PC-9 (cell line): Measurements from ENCODE around the gene MPST. TPM values are rescaled to one million over a fixed set of nuclear protein-coding genes. Genes with fewer than 3 reads are reported as not detected.

Experiments used
- BruUV-seq: library from RNA; stranded (reverse); fragments of 400-500 nt; replicated peaks from 2 replicates; lab custom pipeline; 2021; lab: Mats Ljungman, UMichigan
- CTCF ChIA-PET: fragments of 300-600 bp; sonication (Branson Sonifier 250); formaldehyde crosslinking; loops from one replicate; lab custom pipeline; 2022; ENCODE audit warnings: antibody characterized with exemption; lab: Charles Lee
- POLR2A ChIA-PET: fragments of 300-600 bp; sonication (Branson Sonifier 250); formaldehyde crosslinking; loops from one replicate; lab custom pipeline; 2022; ENCODE audit warnings: antibody characterized with exemption; ENCODE audit not compliant: unreplicated experiment; lab: Charles Lee
- DNase-seq, 2 experiments: peaks; one replicate each; pipeline versions ENCODE4 v3.0.0 to v3.0.0-alpha.2; 2015 to 2022; ENCODE audit warnings: mixed read lengths in 1 of 2
- H2AFZ ChIP-seq: fragments of 200-600 bp; sonication (generic); 2 replicates; pipeline ENCODE4 v1.8.1; 2017; ENCODE audit warnings: antibody characterized with exemption
- H3F3A ChIP-seq: fragments of 200-600 bp; sonication (generic); 2 replicates; pipeline ENCODE4 v1.8.1; 2017; ENCODE audit warnings: antibody characterized with exemption, mild to moderate bottlenecking, low read depth; ENCODE audit not compliant: insufficient read depth
- H3K27ac ChIP-seq: fragments of 200-600 bp; sonication (generic); 2 replicates; pipeline ENCODE4 v1.6.1; 2016; ENCODE audit warnings: mixed run types
- H3K27me3 ChIP-seq: fragments of 200-600 bp; sonication (generic); 2 replicates; pipeline ENCODE4 v1.6.1; 2016; ENCODE audit warnings: low read depth, mixed run types; ENCODE audit not compliant: insufficient read depth
- H3K36me3 ChIP-seq: fragments of 200-600 bp; sonication (generic); 2 replicates; pipeline ENCODE4 v1.6.1; 2016; ENCODE audit warnings: low read depth, mixed run types
- H3K4me1 ChIP-seq: fragments of 200-600 bp; sonication (generic); replicated peaks from 2 replicates; pipeline ENCODE4 v1.6.1; 2016; ENCODE audit warnings: mixed run types; ENCODE audit not compliant: insufficient read depth
- H3K4me2 ChIP-seq: fragments of 200-600 bp; sonication (generic); 2 replicates; pipeline ENCODE4 v1.6.1; 2017; ENCODE audit warnings: mixed run types
- H3K4me3 ChIP-seq: fragments of 200-600 bp; sonication (generic); 2 replicates; pipeline ENCODE4 v1.6.1; 2016; ENCODE audit warnings: mixed run types
- H3K79me2 ChIP-seq: fragments of 200-600 bp; sonication (generic); 2 replicates; pipeline ENCODE4 v1.6.1; 2017; ENCODE audit warnings: low read depth, mixed run types
- H3K9me2 ChIP-seq: fragments of 200-600 bp; sonication (generic); 2 replicates; pipeline ENCODE4 v1.8.1; 2017; ENCODE audit warnings: mild to moderate bottlenecking; ENCODE audit not compliant: insufficient read depth
- H3K9me3 ChIP-seq: fragments of 200-600 bp; sonication (generic); 2 replicates; pipeline ENCODE4 v1.8.1; 2016; ENCODE audit warnings: low read depth; ENCODE audit not compliant: insufficient read depth
- H4K20me1 ChIP-seq: fragments of 200-600 bp; sonication (generic); 2 replicates; pipeline ENCODE4 v1.8.1; 2017; ENCODE audit not compliant: insufficient read depth
- EZH2 ChIP-seq: fragments of 200-600 bp; sonication (generic); IDR thresholded peaks from 2 replicates; pipeline ENCODE4 v1.8.0; 2017; ENCODE audit warnings: antibody characterized with exemption, low read depth
- intact Hi-C: fragments of 100-400 bp; cut with micrococcal nuclease; formaldehyde crosslinking; loops from one replicate; pipeline ENCODE4 v1.10.0; 2022; ENCODE audit not compliant: unreplicated experiment
- total RNA-seq: library from RNA; stranded (reverse); gene quantifications from 2 replicates; pipeline ENCODE4 v1.2.3, GENCODE V29; 2021
- TF ChIP-seq, protein P1 (sequence below): fragments of 200-600 bp; sonication (generic); conservative IDR thresholded peaks from 2 replicates; pipeline ENCODE4 v1.6.1; 2017; ENCODE audit warnings: mixed run types, antibody characterized with exemption, mild to moderate bottlenecking, moderate library complexity

The MPST gene
- total RNA-seq, 1 experiment from 2014 or later: 75.9 TPM

GRCh38 chr22:37075822-37076433, 56.4 kb downstream of the MPST start:
- H3K27me3 ChIP-seq: peaks cover 54% of the 10 kb centered on the region
- TF ChIP-seq, protein P1, sequence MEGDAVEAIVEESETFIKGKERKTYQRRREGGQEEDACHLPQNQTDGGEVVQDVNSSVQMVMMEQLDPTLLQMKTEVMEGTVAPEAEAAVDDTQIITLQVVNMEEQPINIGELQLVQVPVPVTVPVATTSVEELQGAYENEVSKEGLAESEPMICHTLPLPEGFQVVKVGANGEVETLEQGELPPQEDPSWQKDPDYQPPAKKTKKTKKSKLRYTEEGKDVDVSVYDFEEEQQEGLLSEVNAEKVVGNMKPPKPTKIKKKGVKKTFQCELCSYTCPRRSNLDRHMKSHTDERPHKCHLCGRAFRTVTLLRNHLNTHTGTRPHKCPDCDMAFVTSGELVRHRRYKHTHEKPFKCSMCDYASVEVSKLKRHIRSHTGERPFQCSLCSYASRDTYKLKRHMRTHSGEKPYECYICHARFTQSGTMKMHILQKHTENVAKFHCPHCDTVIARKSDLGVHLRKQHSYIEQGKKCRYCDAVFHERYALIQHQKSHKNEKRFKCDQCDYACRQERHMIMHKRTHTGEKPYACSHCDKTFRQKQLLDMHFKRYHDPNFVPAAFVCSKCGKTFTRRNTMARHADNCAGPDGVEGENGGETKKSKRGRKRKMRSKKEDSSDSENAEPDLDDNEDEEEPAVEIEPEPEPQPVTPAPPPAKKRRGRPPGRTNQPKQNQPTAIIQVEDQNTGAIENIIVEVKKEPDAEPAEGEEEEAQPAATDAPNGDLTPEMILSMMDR: no peak
- no peak for TF ChIP-seq EZH2
- DNase-seq: no peak
- H3K36me3 ChIP-seq: no peaks in the 10 kb centered on the region
- no TSS peak for BruUV-seq
- ChIA-PET CTCF (interaction anchor here (0.6 kb wide), 1 partner anchor 97 kb away, joined by 3 read pairs; no protein-coding TSS in a partner anchor), POLR2A (interaction anchor here (0.5 to 0.6 kb wide), 3 partner anchors 15 to 562 kb away, joined by 3 to 5 read pairs (median 3); no protein-coding TSS in a partner anchor)
- no peaks in the 10 kb centered on the region for H3K9me3 ChIP-seq
- no peak overlapping the region for H2AFZ ChIP-seq
- no peaks in the 10 kb centered on the region for H3K9me2 ChIP-seq
- H3K4me1 ChIP-seq: no peaks in the 10 kb centered on the region
- no peaks in the 10 kb centered on the region for H3K79me2 ChIP-seq
- no peak overlapping the region for H3K4me2 ChIP-seq
- H4K20me1 ChIP-seq: no peaks in the 10 kb centered on the region
- no peak overlapping the region for H3K4me3 ChIP-seq
- intact Hi-C loops: loop anchor here (1.0 to 5.0 kb wide), 3 partner anchors 181 to 381 kb away; no protein-coding TSS in a partner anchor
- H3K27ac ChIP-seq: no peak overlapping the region
- H3F3A ChIP-seq: no peaks in the 10 kb centered on the region

DNA sequence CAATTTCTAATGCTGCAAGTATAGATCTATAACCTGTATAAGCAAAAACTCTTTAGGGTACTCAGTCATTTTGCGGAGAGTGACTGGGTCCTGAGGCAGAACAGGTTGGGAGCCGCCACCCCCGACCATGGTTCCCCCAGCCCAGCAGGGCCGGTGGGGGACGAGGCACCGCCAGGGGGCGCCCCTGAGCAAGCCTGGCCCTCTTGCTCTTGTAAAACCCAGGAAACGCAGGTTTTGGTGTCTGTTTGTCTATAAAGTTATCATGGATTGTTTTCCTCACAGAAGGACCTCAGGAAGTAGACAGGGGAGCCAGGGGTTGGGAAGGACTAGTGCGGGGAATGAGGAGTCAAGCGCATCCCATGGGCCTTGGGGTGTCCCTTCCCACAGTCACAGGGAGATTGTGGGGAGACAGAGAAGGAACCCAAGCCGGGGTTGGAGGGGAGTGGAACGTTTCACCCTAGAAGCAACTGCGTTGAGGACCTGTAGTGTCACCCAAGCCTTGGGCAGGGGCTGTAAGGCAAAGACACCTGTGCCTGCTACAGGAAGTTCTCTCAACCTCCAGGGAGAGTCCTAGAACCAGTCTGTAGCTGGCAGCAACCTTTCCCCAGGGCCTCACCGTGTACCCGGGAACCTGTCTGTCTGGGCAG, 58.4 kb downstream of the MPST start:
- no peaks in the 10 kb centered on the region for H3K4me1 ChIP-seq
- no peaks in the 10 kb centered on the region for H3K36me3 ChIP-seq
- peak in 1 of 2 experiments; percentile 74 for DNase-seq
- H3F3A ChIP-seq: no peaks in the 10 kb centered on the region
- ChIA-PET CTCF (interaction anchor here (0.8 kb wide), 1 partner anchor 102 kb away, joined by 3 read pairs; no protein-coding TSS in a partner anchor), POLR2A (no interaction called here)
- no peak overlapping the region for H3K27ac ChIP-seq
- H3K27me3 ChIP-seq: peaks cover 43% of the 10 kb centered on the region
- H3K4me2 ChIP-seq: no peak overlapping the region
- no peak for TF ChIP-seq EZH2
- TF ChIP-seq, protein P1: peak; percentile 100
- no TSS peak for BruUV-seq
- intact Hi-C loops: loop anchor here (1.0 to 5.0 kb wide), 3 partner anchors 88 to 379 kb away; no protein-coding TSS in a partner anchor
- no peak overlapping the region for H3K4me3 ChIP-seq
- H3K9me3 ChIP-seq: no peaks in the 10 kb centered on the region
- H3K79me2 ChIP-seq: no peaks in the 10 kb centered on the region
- no peak overlapping the region for H2AFZ ChIP-seq
- no peaks in the 10 kb centered on the region for H4K20me1 ChIP-seq
- no peaks in the 10 kb centered on the region for H3K9me2 ChIP-seq

- Histone ChIP-seq H3K36me3 (no peaks in the 10 kb centered on the region), H3K79me2 (no peaks in the 10 kb centered on the region), H4K20me1 (no peaks in the 10 kb centered on the region), H3K4me3 (no peak overlapping the region), H3K9me3 (no peaks in the 10 kb centered on the region), H3K4me1 (no peaks in the 10 kb centered on the region), H2AFZ (no peak overlapping the region), H3K27me3 (peaks cover 32% of the 10 kb centered on the region), H3F3A (no peaks in the 10 kb centered on the region), H3K27ac (no peak overlapping the region), H3K4me2 (no peak overlapping the region), H3K9me2 (no peaks in the 10 kb centered on the region)
- TF ChIP-seq EZH2: no peak
- TF ChIP-seq, protein P1: no peak
- no TSS peak for BruUV-seq
- ChIA-PET CTCF (interaction anchor here (0.9 to 1.1 kb wide), 2 partner anchors 119 to 121 kb away, joined by 3 to 7 read pairs; no protein-coding TSS in a partner anchor), POLR2A (interaction anchor here (1.1 kb wide), 1 partner anchor 120 kb away, joined by 5 read pairs; no protein-coding TSS in a partner anchor)
- no peak for DNase-seq
- intact Hi-C loops: loop anchor here (1.0 to 5.0 kb wide), 3 partner anchors 119 to 378 kb away; no protein-coding TSS in a partner anchor
Observed at GRCh38 chr22:37079158-37079557, 59.6 kb downstream of the MPST start.

Other genes with a start within 250 kb of the MPST start
- gene IFT27, start 243.6 kb upstream of the MPST start, total RNA-seq: 74.2 and 84.2 TPM in 2 replicates
- gene PVALB, start 202.7 kb upstream of the MPST start, total RNA-seq: not detected in 2 replicates
- 3.9 and 4.5 TPM in 2 replicates for gene NCF4, start 158.7 kb upstream of the MPST start, total RNA-seq
- not detected in 2 replicates for gene CSF2RB, start 106.1 kb upstream of the MPST start, total RNA-seq
- 99.4 and 123 TPM in 2 replicates for gene TST, start 295 bp upstream of the MPST start, total RNA-seq
- gene KCTD17, start 32.0 kb downstream of the MPST start, total RNA-seq: 29.5 and 32.6 TPM in 2 replicates
- 0.79 and 0.88 TPM in 2 replicates for gene TMPRSS6, start 90.0 kb downstream of the MPST start, total RNA-seq
- 0.46 and 1.0 TPM in 2 replicates for gene IL2RB, start 130.2 kb downstream of the MPST start, total RNA-seq
- 72.2 and 85.9 TPM in 2 replicates for gene C1QTNF6, start 168.5 kb downstream of the MPST start, total RNA-seq
- gene SSTR3, start 192.7 kb downstream of the MPST start, total RNA-seq: not detected in 2 replicates
- 79.9 and 90.5 TPM in 2 replicates for gene RAC2, start 224.5 kb downstream of the MPST start, total RNA-seq